ENCODE results near the gene PRKCA.
"Not testable (repeated sequence)": the region's sequence is repeated elsewhere in the genome, so short reads cannot be mapped to it uniquely, and the experiment has no call there.

- not testable (repeated sequence) for TF ChIP-seq CTCF (IDR thresholded peaks at IDR 0.05; ENCODE audit: low read depth, low read length, poor library complexity, severe bottlenecking); EZH2phosphoT487 (IDR thresholded peaks at IDR 0.05; ENCODE audit: borderline replicate concordance, low read length)
These were observed 322.2 kb downstream of the PRKCA start for GRCh38 chr17:66624630-66625029.

Data from DOHH2 (cell line).